Neuronal stem cell (in vitro differentiated cells): ENCODE measurements around the gene CCR9.

Experiments
- DNase-seq: peaks from one replicate; pipeline ENCODE4 v3.0.0-alpha.2; 2013; ENCODE audit warnings: low spot score
- H2AFZ ChIP-seq: one replicate; pipeline ENCODE4 v1.6.1; 2013; ENCODE audit warnings: mild to moderate bottlenecking, low read length, inconsistent platforms
- H2AK5ac ChIP-seq: 2 replicates; pipeline ENCODE4 v1.6.1; 2013; ENCODE audit warnings: low read depth, mild to moderate bottlenecking, inconsistent platforms, low read length, moderate library complexity, mixed read lengths
- H2BK120ac ChIP-seq: 2 replicates; pipeline ENCODE4 v1.6.1; 2013; ENCODE audit warnings: low read depth, mild to moderate bottlenecking, inconsistent platforms, low read length, moderate library complexity, mixed read lengths
- H2BK12ac ChIP-seq: one replicate; pipeline ENCODE4 v1.6.1; 2013; ENCODE audit warnings: low read length, inconsistent platforms
- H2BK15ac ChIP-seq: 2 replicates; pipeline ENCODE4 v1.6.1; 2013; ENCODE audit warnings: mild to moderate bottlenecking, low read length, inconsistent platforms, mixed read lengths
- H2BK5ac ChIP-seq: one replicate; pipeline ENCODE4 v1.6.1; 2013; ENCODE audit warnings: inconsistent platforms, mild to moderate bottlenecking, low read length, moderate library complexity
- H3K14ac ChIP-seq: one replicate; pipeline ENCODE4 v1.6.1; 2013; ENCODE audit warnings: low read length, inconsistent platforms
- H3K18ac ChIP-seq: 2 replicates; pipeline ENCODE4 v1.6.1; 2013; ENCODE audit warnings: low read length, inconsistent platforms
- H3K23ac ChIP-seq: 2 replicates; pipeline ENCODE4 v1.6.1; 2013; ENCODE audit warnings: low read depth, mild to moderate bottlenecking, mixed read lengths, low read length, inconsistent platforms; ENCODE audit not compliant: poor library complexity
- H3K27ac ChIP-seq: replicated peaks from 3 replicates; pipeline ENCODE4 v1.5.1; 2013; ENCODE audit warnings: low read length, inconsistent platforms
- H3K27me3 ChIP-seq, 3 experiments: 2 replicates each; pipeline ENCODE4 v1.6.1; 2013; ENCODE audit warnings: low read length in 3 of 3, mild to moderate bottlenecking in 2 of 3, inconsistent platforms in 1 of 3, low read depth in 1 of 3, mixed read lengths in 1 of 3, moderate library complexity in 1 of 3; ENCODE audit not compliant: control insufficient read depth in 3 of 3, insufficient read depth in 3 of 3
- H3K36me3 ChIP-seq, 2 donors: replicated peaks in 1 of 2; 2 replicates each; pipeline ENCODE4 v1.6.1; 2013; ENCODE audit warnings: low read length in 2 of 2; ENCODE audit not compliant: control insufficient read depth in 2 of 2, insufficient read depth in 2 of 2
- H3K4ac ChIP-seq: 2 replicates; pipeline ENCODE4 v1.6.1; 2013; ENCODE audit warnings: inconsistent platforms, mild to moderate bottlenecking, low read length, moderate library complexity
- H3K4me1 ChIP-seq, 2 donors: 1 replicate in 1 of 2; 2 replicates in 1 of 2; pipeline ENCODE4 v1.6.1; 2013; ENCODE audit warnings: low read length in 2 of 2, low read depth in 1 of 2; ENCODE audit not compliant: control insufficient read depth in 2 of 2, insufficient read depth in 1 of 2
- H3K4me2 ChIP-seq: one replicate; pipeline ENCODE4 v1.6.1; 2013; ENCODE audit warnings: mild to moderate bottlenecking, low read length, inconsistent platforms; ENCODE audit not compliant: insufficient read depth, poor library complexity, severe bottlenecking
- H3K4me3 ChIP-seq, 2 donors: 2 replicates each; pipeline ENCODE4 v1.5.1; 2013; ENCODE audit warnings: low read length in 2 of 2, mild to moderate bottlenecking in 2 of 2, inconsistent platforms in 1 of 2, moderate library complexity in 1 of 2
- H3K79me1 ChIP-seq: one replicate; pipeline ENCODE4 v1.6.1; 2013; ENCODE audit warnings: low read depth, mild to moderate bottlenecking, inconsistent platforms, low read length, moderate library complexity
- H3K9ac ChIP-seq: one replicate; pipeline ENCODE4 v1.6.1; 2013; ENCODE audit warnings: mild to moderate bottlenecking, low read depth, low read length, inconsistent platforms; ENCODE audit not compliant: poor library complexity
- H3K9me3 ChIP-seq, 2 donors: replicated peaks in 1 of 2; 2 replicates each; pipeline versions ENCODE3 to v1.6.1; 2013; ENCODE audit warnings: low read length in 2 of 2, mild to moderate bottlenecking in 2 of 2, inconsistent platforms in 1 of 2, low read depth in 1 of 2, mixed read lengths in 1 of 2, moderate library complexity in 1 of 2; ENCODE audit not compliant: control insufficient read depth in 2 of 2, insufficient read depth in 1 of 2
- H4K8ac ChIP-seq: one replicate; pipeline ENCODE4 v1.6.1; 2013; ENCODE audit warnings: low read depth, mild to moderate bottlenecking, inconsistent platforms, low read length, moderate library complexity
- H4K91ac ChIP-seq: one replicate; pipeline ENCODE4 v1.6.1; 2013; ENCODE audit warnings: low read length, low read depth, mild to moderate bottlenecking, inconsistent platforms; ENCODE audit not compliant: poor library complexity
- WGBS, 2 donors: extraction: QIAGEN DNeasy Blood & Tissue Kit; methylation state at CpG; one replicate each; pipeline ENCODE4 v1.1.7; 2013; ENCODE audit warnings: missing lambda C conversion rate in 2 of 2, mixed read lengths in 1 of 2; ENCODE audit not compliant: insufficient read length in 2 of 2, insufficient replicate concordance in 1 of 2; ENCODE audit errors: extremely low coverage in 2 of 2; 5-methylcytosine and 5-hydroxymethylcytosine counted together

Gene CCR9

GRCh38 chr3:45878124-45878523 is 8.2 kb upstream of the CCR9 start:
- Histone ChIP-seq H4K8ac (no peak overlapping the region), H3K27ac (no peak overlapping the region), H2BK120ac (no peak overlapping the region), H4K91ac (no peak overlapping the region), H3K36me3 (no peaks in the 10 kb centered on the region), H3K14ac (no peak overlapping the region), H3K9me3 (no peaks in the 10 kb centered on the region), H3K18ac (no peak overlapping the region), H3K4me2 (no peak overlapping the region), H3K27me3 (peaks cover 0 to 22% (median 0%) of the 10 kb centered on the region in 3 experiments), H2AK5ac (no peak overlapping the region), H2AFZ (no peak overlapping the region), H3K4me3 (no peak overlapping the region), H3K4me1 (no peaks in the 10 kb centered on the region), H2BK15ac (no peak overlapping the region), H3K9ac (no peak overlapping the region), H2BK5ac (no peak overlapping the region), H3K79me1 (no peaks in the 10 kb centered on the region), H2BK12ac (no peak overlapping the region), H3K4ac (no peak overlapping the region), H3K23ac (no peak overlapping the region)
- DNase-seq = no peak
- WGBS, 2 donors = no CpG with 5 or more reads among the region's 2 CpGs

GRCh38 chr3:45880725-45881077 is 5.6 kb upstream of the CCR9 start:
- H3K27me3 ChIP-seq = peaks cover 0 to 35% (median 0%) of the 10 kb centered on the region in 3 experiments

GRCh38 chr3:45881078-45882022 is 5.0 kb upstream of the CCR9 start:
- no peaks in the 10 kb centered on the region for H3K36me3 ChIP-seq
- no peak overlapping the region for H2BK5ac ChIP-seq
- H3K4me2 ChIP-seq = no peak overlapping the region
- no peaks in the 10 kb centered on the region for H3K4me1 ChIP-seq
- WGBS, 2 donors = no CpG with 5 or more reads among the region's 8 CpGs
- H2BK15ac ChIP-seq = no peak overlapping the region
- no peak overlapping the region for H3K14ac ChIP-seq
- H3K27ac ChIP-seq = no peak overlapping the region
- no peak overlapping the region for H2BK120ac ChIP-seq
- no peak overlapping the region for H3K4me3 ChIP-seq
- H3K23ac ChIP-seq = no peak overlapping the region
- no peaks in the 10 kb centered on the region for H3K79me1 ChIP-seq
- no peak overlapping the region for H2AFZ ChIP-seq
- H3K4ac ChIP-seq = no peak overlapping the region
- H2AK5ac ChIP-seq = no peak overlapping the region
- no peak overlapping the region for H3K18ac ChIP-seq
- H4K91ac ChIP-seq = no peak overlapping the region
- no peak overlapping the region for H3K9ac ChIP-seq
- no peak for DNase-seq
- peaks cover 0 to 35% (median 0%) of the 10 kb centered on the region in 3 experiments for H3K27me3 ChIP-seq
- no peak overlapping the region for H4K8ac ChIP-seq
- H2BK12ac ChIP-seq = no peak overlapping the region
- H3K9me3 ChIP-seq = no peaks in the 10 kb centered on the region

More at GRCh38 chr3:45880725-45881077, 5.6 kb upstream of the CCR9 start:
- no peak overlapping the region for H3K23ac ChIP-seq
- H2BK12ac ChIP-seq = no peak overlapping the region
- no peaks in the 10 kb centered on the region for H3K79me1 ChIP-seq
- H2AK5ac ChIP-seq = no peak overlapping the region
- H3K4me3 ChIP-seq = no peak overlapping the region
- H3K4me2 ChIP-seq = no peak overlapping the region
- no peaks in the 10 kb centered on the region for H3K9me3 ChIP-seq
- H2BK5ac ChIP-seq = no peak overlapping the region
- H3K27ac ChIP-seq = no peak overlapping the region
- H3K18ac ChIP-seq = no peak overlapping the region
- WGBS, 2 donors = no CpG with 5 or more reads among the region's 3 CpGs
- H3K14ac ChIP-seq = no peak overlapping the region
- H3K9ac ChIP-seq = no peak overlapping the region
- no peak overlapping the region for H3K4ac ChIP-seq
- H3K36me3 ChIP-seq = no peaks in the 10 kb centered on the region
- no peak overlapping the region for H2BK120ac ChIP-seq
- H2AFZ ChIP-seq = no peak overlapping the region
- no peak overlapping the region for H4K8ac ChIP-seq
- DNase-seq = no peak
- no peak overlapping the region for H2BK15ac ChIP-seq
- no peaks in the 10 kb centered on the region for H3K4me1 ChIP-seq
- no peak overlapping the region for H4K91ac ChIP-seq

GRCh38 chr3:45884368-45885201 is 1.8 kb upstream of the CCR9 start:
- Histone ChIP-seq H2AFZ (no peak overlapping the region), H3K79me1 (no peaks in the 10 kb centered on the region), H4K8ac (no peak overlapping the region), H2BK12ac (no peak overlapping the region), H3K9me3 (no peaks in the 10 kb centered on the region), H3K4me2 (no peak overlapping the region), H3K18ac (no peak overlapping the region), H2BK5ac (no peak overlapping the region), H2BK15ac (no peak overlapping the region), H3K4me1 (no peaks in the 10 kb centered on the region), H3K9ac (no peak overlapping the region), H3K4ac (no peak overlapping the region), H3K27ac (no peak overlapping the region), H3K23ac (no peak overlapping the region), H2BK120ac (no peak overlapping the region), H3K4me3 (no peak overlapping the region), H4K91ac (no peak overlapping the region), H2AK5ac (no peak overlapping the region), H3K14ac (no peak overlapping the region), H3K27me3 (peaks cover 0 to 35% (median 0%) of the 10 kb centered on the region in 3 experiments), H3K36me3 (no peaks in the 10 kb centered on the region)
- no CpG with 5 or more reads among the region's 23 CpGs for WGBS, 2 donors
- DNase-seq = no peak
